ENCODE measurements around the gene ITIH5.

DNA sequence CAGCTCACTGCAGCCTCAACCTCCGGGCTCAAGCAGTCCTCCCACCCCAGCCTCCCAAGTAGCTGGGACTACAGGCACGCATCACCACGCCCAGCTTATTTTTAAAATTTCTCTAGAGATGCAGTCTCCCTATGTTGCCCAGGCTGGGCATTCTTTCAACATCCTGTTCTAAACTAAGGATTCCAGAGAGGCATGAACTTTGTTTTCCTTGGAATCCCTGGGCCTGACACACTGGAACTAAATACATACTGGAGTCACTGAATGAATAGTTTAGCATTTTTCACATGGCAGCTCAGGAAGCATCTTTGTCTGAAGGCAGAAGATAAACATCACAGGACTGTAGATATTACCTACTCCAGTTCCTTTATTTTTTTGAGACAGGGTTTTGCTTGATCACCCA, 108.7 kb downstream of the ITIH5 start:
- TF ChIP-seq, protein P1, sequence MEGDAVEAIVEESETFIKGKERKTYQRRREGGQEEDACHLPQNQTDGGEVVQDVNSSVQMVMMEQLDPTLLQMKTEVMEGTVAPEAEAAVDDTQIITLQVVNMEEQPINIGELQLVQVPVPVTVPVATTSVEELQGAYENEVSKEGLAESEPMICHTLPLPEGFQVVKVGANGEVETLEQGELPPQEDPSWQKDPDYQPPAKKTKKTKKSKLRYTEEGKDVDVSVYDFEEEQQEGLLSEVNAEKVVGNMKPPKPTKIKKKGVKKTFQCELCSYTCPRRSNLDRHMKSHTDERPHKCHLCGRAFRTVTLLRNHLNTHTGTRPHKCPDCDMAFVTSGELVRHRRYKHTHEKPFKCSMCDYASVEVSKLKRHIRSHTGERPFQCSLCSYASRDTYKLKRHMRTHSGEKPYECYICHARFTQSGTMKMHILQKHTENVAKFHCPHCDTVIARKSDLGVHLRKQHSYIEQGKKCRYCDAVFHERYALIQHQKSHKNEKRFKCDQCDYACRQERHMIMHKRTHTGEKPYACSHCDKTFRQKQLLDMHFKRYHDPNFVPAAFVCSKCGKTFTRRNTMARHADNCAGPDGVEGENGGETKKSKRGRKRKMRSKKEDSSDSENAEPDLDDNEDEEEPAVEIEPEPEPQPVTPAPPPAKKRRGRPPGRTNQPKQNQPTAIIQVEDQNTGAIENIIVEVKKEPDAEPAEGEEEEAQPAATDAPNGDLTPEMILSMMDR (IDR thresholded peaks at IDR 0.05; ENCODE audit: low read depth, low read length) = no peak
- TF ChIP-seq POLR2A (IDR thresholded peaks at IDR 0.05; ENCODE audit: extremely low read depth, insufficient read length) = no peak

All from NB4 (cell line).